GM12878 (cell line): ENCODE results near the gene FRG2B. TPM values are rescaled to one million over a fixed set of nuclear protein-coding genes. Genes with fewer than 3 reads are reported as not detected.
"Not testable (repeated sequence)": the region's sequence is repeated elsewhere in the genome, so short reads cannot be mapped to it uniquely, and the experiment has no call there.

Experiments
- ATAC-seq: fragments of 200-7000 bp; cut with Tn5 transposase; 3 replicates; pipeline ENCODE4 v1.9.1; 2020; ENCODE audit warnings: mild to moderate bottlenecking, moderate library complexity
- BruUV-seq: library from RNA; stranded (reverse); fragments of 400-500 nt; replicated peaks from 2 replicates; lab custom pipeline; 2021; lab: Mats Ljungman, UMichigan
- CTCF ChIA-PET: fragments of 300-600 bp; sonication (Branson Sonifier 250); formaldehyde crosslinking; extraction: SDS; loops from one replicate; lab custom pipeline; 2021; ENCODE audit warnings: inconsistent platforms; lab: Yijun Ruan, JAX
- POLR2A ChIA-PET: fragments of 350-600 bp; formaldehyde crosslinking; extraction: SDS; loops from one replicate; lab custom pipeline; 2021; ENCODE audit warnings: inconsistent platforms; lab: Charles Lee
- RAD21 ChIA-PET: fragments of 300-600 bp; sonication (Branson Sonifier 250); formaldehyde crosslinking; loops from one replicate; lab custom pipeline; 2023; ENCODE audit warnings: antibody characterized with exemption; ENCODE audit not compliant: unreplicated experiment; lab: Charles Lee
- SMC1A ChIA-PET: fragments of 300-600 bp; sonication (Branson Sonifier 250); formaldehyde crosslinking; loops from one replicate; lab custom pipeline; 2023; ENCODE audit not compliant: unreplicated experiment, uncharacterized antibody; lab: Charles Lee
- DNase-seq: peaks from one replicate; pipeline ENCODE4 v3.0.0-alpha.2; 2011; ENCODE audit warnings: low read depth, low spot score
- FAIRE-seq: peaks from 3 replicates; lab custom pipeline; 2011; peaks lifted over from hg19 to GRCh38; lab: Jason Lieb, UNC
- H2AFZ ChIP-seq: 2 replicates; pipeline ENCODE4 v1.6.0; 2011; ENCODE audit warnings: low read depth, low read length, control low read depth; ENCODE audit not compliant: control insufficient read depth
- H3K27ac ChIP-seq: 2 replicates; pipeline ENCODE4 v1.5.1; 2011; ENCODE audit warnings: control low read depth; ENCODE audit not compliant: control insufficient read depth, insufficient read depth
- H3K27me3 ChIP-seq, 2 experiments: replicated peaks in 1 of 2; 2 replicates each; pipeline versions ENCODE4 v1.6.0 to v1.6.1; 2011; ENCODE audit warnings: low read length in 1 of 2; ENCODE audit not compliant: control insufficient read depth in 2 of 2, insufficient read depth in 2 of 2
- H3K36me3 ChIP-seq, 2 experiments: 2 replicates each; pipeline ENCODE4 v1.5.1; 2011; ENCODE audit warnings: low read length in 1 of 2; ENCODE audit not compliant: control insufficient read depth in 2 of 2, insufficient read depth in 2 of 2
- H3K4me1 ChIP-seq: 2 replicates; pipeline ENCODE4 v1.6.1; 2011; ENCODE audit warnings: mild to moderate bottlenecking, low read length, moderate library complexity, mixed read lengths; ENCODE audit not compliant: control insufficient read depth, insufficient read depth
- H3K4me2 ChIP-seq: 2 replicates; pipeline ENCODE4 v1.6.0; 2011; ENCODE audit warnings: control low read depth; ENCODE audit not compliant: control insufficient read depth, insufficient read depth
- H3K4me3 ChIP-seq: fragments of 200-600 bp; sonication (generic); 2 replicates; pipeline ENCODE4 v1.5.1; 2016
- H3K79me2 ChIP-seq: 2 replicates; pipeline ENCODE4 v1.6.0; 2011; ENCODE audit warnings: low read length; ENCODE audit not compliant: control insufficient read depth, insufficient read depth
- H3K9ac ChIP-seq: 2 replicates; pipeline ENCODE4 v1.8.0; 2011; ENCODE audit warnings: low read length, control low read depth, mixed read lengths; ENCODE audit not compliant: control insufficient read depth, insufficient read depth
- H3K9me3 ChIP-seq: replicated peaks from 3 replicates; pipeline ENCODE4 v1.5.1; 2011; ENCODE audit warnings: mild to moderate bottlenecking, low read length; ENCODE audit not compliant: control insufficient read depth, insufficient read depth
- H4K20me1 ChIP-seq: 2 replicates; pipeline ENCODE4 v1.6.0; 2011; ENCODE audit not compliant: control insufficient read depth, insufficient read depth
- WGBS: methylation state at CpG from one replicate; pipeline ENCODE4 v1.1.6; 2016; ENCODE audit warnings: low lambda C conversion rate; ENCODE audit not compliant: insufficient replicate concordance, insufficient coverage; ENCODE audit errors: missing lambda C conversion rate; 5-methylcytosine and 5-hydroxymethylcytosine counted together
- in situ Hi-C: fragments of 300-500 bp; cut with MboI; formaldehyde crosslinking; loops from 9 replicates; pipeline ENCODE4 v1.14.3; 2018; ENCODE audit warnings: mixed read lengths
- intact Hi-C: fragments of 100-400 bp; cut with micrococcal nuclease; formaldehyde crosslinking; loops from one replicate; pipeline ENCODE4 v1.14.2; 2022; ENCODE audit not compliant: unreplicated experiment
- polyA plus RNA-seq, 11 experiments: library from polyadenylated mRNA; depleted of rRNA in 4 of 11; unstranded in 6 of 11; stranded (reverse) in 5 of 11; fragments of >200 nt; fragmentation: Nextera tagmentation in 4 of 11; fragmentation: Illumina TruSeq in 1 of 11; extraction: Ambion mirVana in 4 of 11; extraction: Trizol in 1 of 11; gene quantifications; 1 replicate in 1 of 11; 2 replicates in 10 of 11; pipeline versions ENCODE4 v1.2.1 to v1.2.3, GENCODE V29; 2011 to 2016; ENCODE audit warnings: inconsistent platforms in 2 of 11, missing spikeins in 2 of 11, low read depth in 1 of 11
- total RNA-seq, 4 experiments: library from RNA; depleted of rRNA in 3 of 4; stranded (reverse); fragments of >200 nt in 3 of 4; fragmentation: Illumina TruSeq in 1 of 4; extraction: Trizol in 1 of 4; gene quantifications; 2 replicates each; pipeline versions ENCODE4 v1.2.1 to v1.2.3, GENCODE V29; 2013 to 2021

Gene FRG2B
- total and polyA plus RNA-seq, 10 of the 15 experiments (the other 5 are each of a cell fraction or from before 2014, with no cell fraction given) = not detected

- SMC1A ChIA-PET, H3K27me3 ChIP-seq, H3K4me2 ChIP-seq, H3K9ac ChIP-seq, FAIRE-seq, H3K27ac ChIP-seq, in situ Hi-C loops, CTCF ChIA-PET, H3K4me3 ChIP-seq, H3K4me1 ChIP-seq, H3K9me3 ChIP-seq, H2AFZ ChIP-seq, BruUV-seq, H3K36me3 ChIP-seq, H3K79me2 ChIP-seq, RAD21 ChIA-PET, intact Hi-C loops, DNase-seq, POLR2A ChIA-PET, H4K20me1 ChIP-seq: not testable (repeated sequence)
- ATAC-seq = peak; percentile 66
- WGBS = 2% methylated on average over 12 of the region's 18 CpGs
Observed at GRCh38 chr10:133647075-133647748, 20.6 kb upstream of the FRG2B start.

GRCh38 chr10:133637846-133638235 is 11.2 kb upstream of the FRG2B start:
- H3K4me1 ChIP-seq, intact Hi-C loops, FAIRE-seq, RAD21 ChIA-PET, H3K27ac ChIP-seq, H2AFZ ChIP-seq, H3K9ac ChIP-seq, BruUV-seq, H3K4me3 ChIP-seq, H3K36me3 ChIP-seq, ATAC-seq, POLR2A ChIA-PET, H4K20me1 ChIP-seq, DNase-seq, in situ Hi-C loops, H3K79me2 ChIP-seq, CTCF ChIA-PET, H3K9me3 ChIP-seq, SMC1A ChIA-PET, H3K27me3 ChIP-seq, H3K4me2 ChIP-seq: not testable (repeated sequence)
- no CpG with 5 or more reads among the region's 30 CpGs for WGBS

DNA sequence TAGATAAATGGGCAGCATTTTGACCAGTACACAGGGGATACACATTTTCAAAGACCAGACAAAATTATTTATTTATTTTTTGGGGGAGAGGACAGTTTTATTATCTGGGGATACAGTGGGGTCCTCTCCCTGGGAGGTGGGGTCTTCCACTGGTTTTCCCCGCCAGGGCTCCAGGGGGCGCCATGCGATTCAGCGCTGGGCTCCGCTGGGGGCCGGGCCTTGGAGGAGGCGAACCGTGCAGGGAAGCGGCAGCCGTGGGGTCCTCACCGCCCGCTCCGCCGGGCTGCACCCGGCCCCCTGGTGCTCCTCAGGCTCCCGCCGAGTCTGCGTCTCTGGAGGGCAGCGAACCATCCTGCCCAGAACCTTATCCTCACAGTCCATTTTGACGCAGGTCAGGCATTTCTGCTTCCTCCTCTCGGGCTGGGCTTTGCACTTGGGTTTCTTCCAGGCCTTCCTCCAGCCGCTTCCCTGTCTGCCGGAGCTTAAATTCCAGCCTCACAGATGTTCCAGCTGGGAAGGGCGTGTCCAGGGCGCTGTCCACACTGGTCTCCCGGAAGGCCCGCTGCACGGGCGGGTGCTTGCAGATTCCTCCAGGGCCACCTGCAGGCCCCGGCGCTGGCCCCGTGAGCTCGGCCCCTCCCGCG is 10.7 kb upstream of the FRG2B start:
- H3K4me1 ChIP-seq, H3K27me3 ChIP-seq, H4K20me1 ChIP-seq, CTCF ChIA-PET, POLR2A ChIA-PET, in situ Hi-C loops, SMC1A ChIA-PET, H3K4me3 ChIP-seq, RAD21 ChIA-PET, H3K27ac ChIP-seq, H3K36me3 ChIP-seq, BruUV-seq, H3K79me2 ChIP-seq, H3K9me3 ChIP-seq, ATAC-seq, intact Hi-C loops, H3K4me2 ChIP-seq, FAIRE-seq, H2AFZ ChIP-seq, H3K9ac ChIP-seq, DNase-seq: not testable (repeated sequence)
- 6% methylated on average over 5 of the region's 35 CpGs for WGBS

DNA sequence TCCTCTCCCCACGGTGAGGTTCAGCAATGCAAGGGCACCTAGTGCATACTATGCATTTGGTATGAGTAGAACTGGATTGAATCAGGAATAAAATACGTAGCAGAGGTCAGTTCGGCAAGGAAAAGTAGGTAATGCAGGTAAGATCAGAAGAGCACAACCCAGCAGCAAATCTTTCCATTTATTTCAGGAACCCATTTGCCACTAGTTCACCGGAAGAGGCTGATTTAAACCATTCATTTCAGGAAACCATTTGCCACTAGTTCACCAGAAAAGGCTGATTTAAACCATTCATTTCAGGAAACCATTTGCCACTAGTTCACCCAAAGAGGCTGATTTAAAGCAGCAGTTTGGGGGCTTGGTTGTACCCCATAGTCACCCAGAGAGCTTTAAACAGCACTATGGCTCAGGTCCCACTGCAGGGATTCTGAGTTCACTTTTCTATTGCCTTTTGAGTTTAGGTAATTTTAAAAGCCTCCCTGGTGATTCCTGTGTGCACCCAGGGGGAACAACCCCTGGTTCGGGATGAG is 4.2 kb upstream of the FRG2B start:
- H4K20me1 ChIP-seq, H3K4me3 ChIP-seq, RAD21 ChIA-PET, BruUV-seq, POLR2A ChIA-PET, H2AFZ ChIP-seq, H3K27ac ChIP-seq, ATAC-seq, CTCF ChIA-PET, intact Hi-C loops, in situ Hi-C loops, H3K79me2 ChIP-seq, H3K4me2 ChIP-seq, DNase-seq, SMC1A ChIA-PET, H3K4me1 ChIP-seq, H3K9ac ChIP-seq, FAIRE-seq, H3K9me3 ChIP-seq, H3K36me3 ChIP-seq, H3K27me3 ChIP-seq: not testable (repeated sequence)
- WGBS = 0% methylated on average over 1 of the region's 5 CpGs
